K562 (cell line): ENCODE measurements around the gene HJV.
A peak's percentile ranks its signal among the peaks of the same experiment; 100 is the strongest.

Experiments
- CBX3 ChIP-seq, 2 experiments: IDR thresholded peaks; 1 replicate in 1 of 2; 2 replicates in 1 of 2; pipeline ENCODE4 v1.6.1; 2012; ENCODE audit warnings: inconsistent platforms in 2 of 2, low read length in 2 of 2, borderline replicate concordance in 1 of 2, control low read depth in 1 of 2
- CBX5 ChIP-seq: IDR thresholded peaks from 2 replicates; pipeline ENCODE4 v1.6.1; 2014; ENCODE audit warnings: low read depth, borderline replicate concordance
- RNF2 ChIP-seq: sonication (generic); IDR thresholded peaks from 2 replicates; pipeline ENCODE4 v1.6.1; 2016
- SRF ChIP-seq, 2 experiments: fragments of 250-450, 450-650 bp in 1 of 2; sonication (Bioruptor Pico) in 1 of 2; sonication (generic) in 1 of 2; formaldehyde crosslinking; IDR thresholded peaks; 2 replicates each; pipeline versions ENCODE4 v1.5.0 to v1.5.1; 2020 to 2022; ENCODE audit warnings: mild to moderate bottlenecking in 1 of 2, missing genetic modification reagents in 1 of 2
- TF ChIP-seq, protein P1 (sequence below): fragments of 450-650 bp; IDR thresholded peaks from 2 replicates; pipeline ENCODE4 v1.6.1; 2016; ENCODE audit warnings: missing biosample characterization, missing genetic modification characterization
- TF ChIP-seq, protein P2 (sequence below), 3 experiments: IDR thresholded peaks in 2 of 3; conservative IDR thresholded peaks in 1 of 3; 2 replicates each; pipeline ENCODE4 v1.5.1; 2011 to 2012; ENCODE audit warnings: low read length in 3 of 3, mild to moderate bottlenecking in 3 of 3, control low read depth in 2 of 3, improper control_type of control experiment in 1 of 3, inconsistent platforms in 1 of 3, low read depth in 1 of 3, mixed read lengths in 1 of 3, moderate library complexity in 1 of 3; ENCODE audit not compliant: insufficient read depth in 2 of 3

DNA sequence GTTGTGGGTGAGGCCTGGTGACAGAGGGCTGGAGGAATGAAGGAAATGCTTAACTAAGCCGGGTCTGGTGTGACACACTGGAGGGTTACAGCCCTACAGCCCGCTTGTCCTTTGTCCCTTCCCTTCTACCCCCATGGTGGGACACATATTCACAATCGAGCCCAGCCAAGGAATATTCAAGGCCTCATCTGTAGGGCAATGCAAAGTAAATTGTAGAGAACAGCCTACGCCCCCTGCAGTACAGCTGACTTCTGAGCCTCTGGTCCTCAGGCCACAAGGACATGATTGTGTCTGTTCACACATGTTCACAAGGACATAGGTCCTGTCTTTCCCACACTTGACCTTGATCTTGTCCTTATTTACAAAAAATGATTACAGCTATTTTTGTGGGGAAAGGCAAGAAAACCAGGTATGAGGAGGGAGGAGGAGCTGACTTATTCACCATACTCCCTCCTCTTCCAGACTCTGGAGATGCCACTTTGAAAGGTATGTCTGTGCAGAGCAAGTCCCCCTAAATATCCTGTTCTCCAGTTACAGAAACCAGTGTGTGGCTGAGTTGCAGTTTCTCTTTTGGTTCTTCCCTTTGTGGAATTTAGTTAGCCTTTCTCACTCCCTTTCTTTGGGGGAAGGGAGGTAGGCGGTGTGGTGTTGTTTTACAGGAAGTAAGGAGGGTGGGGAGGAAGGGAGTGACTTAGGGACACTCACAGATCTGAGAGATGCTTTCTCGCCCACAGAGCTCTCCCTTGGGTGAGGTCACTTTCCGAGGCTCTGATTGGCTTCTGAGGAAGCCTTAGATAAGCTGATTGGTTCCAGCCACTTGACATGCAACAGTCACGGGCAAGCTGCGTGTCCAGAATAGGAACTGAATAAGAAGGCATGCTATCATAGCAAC is 42.4 kb downstream of the HJV start:
- TF ChIP-seq CBX5, result no peak
- peak in 1 of 2 experiments; percentile 69; a peak in 1 of 4 replicates for TF ChIP-seq SRF (CRISPR knock-in tag; IDR thresholded peaks at IDR 0.05)
- peak; percentile 91 for TF ChIP-seq RNF2
- TF ChIP-seq, protein P1, sequence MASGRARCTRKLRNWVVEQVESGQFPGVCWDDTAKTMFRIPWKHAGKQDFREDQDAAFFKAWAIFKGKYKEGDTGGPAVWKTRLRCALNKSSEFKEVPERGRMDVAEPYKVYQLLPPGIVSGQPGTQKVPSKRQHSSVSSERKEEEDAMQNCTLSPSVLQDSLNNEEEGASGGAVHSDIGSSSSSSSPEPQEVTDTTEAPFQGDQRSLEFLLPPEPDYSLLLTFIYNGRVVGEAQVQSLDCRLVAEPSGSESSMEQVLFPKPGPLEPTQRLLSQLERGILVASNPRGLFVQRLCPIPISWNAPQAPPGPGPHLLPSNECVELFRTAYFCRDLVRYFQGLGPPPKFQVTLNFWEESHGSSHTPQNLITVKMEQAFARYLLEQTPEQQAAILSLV, result peak; percentile 70
- TF ChIP-seq CBX3 (IDR thresholded peaks at IDR 0.05; ENCODE audit: borderline replicate concordance in 1 of 2, low read length in 2 of 2), result peak in 1 of 2 experiments; percentile 60; a peak in 2 of 3 replicates
- TF ChIP-seq, protein P2, sequence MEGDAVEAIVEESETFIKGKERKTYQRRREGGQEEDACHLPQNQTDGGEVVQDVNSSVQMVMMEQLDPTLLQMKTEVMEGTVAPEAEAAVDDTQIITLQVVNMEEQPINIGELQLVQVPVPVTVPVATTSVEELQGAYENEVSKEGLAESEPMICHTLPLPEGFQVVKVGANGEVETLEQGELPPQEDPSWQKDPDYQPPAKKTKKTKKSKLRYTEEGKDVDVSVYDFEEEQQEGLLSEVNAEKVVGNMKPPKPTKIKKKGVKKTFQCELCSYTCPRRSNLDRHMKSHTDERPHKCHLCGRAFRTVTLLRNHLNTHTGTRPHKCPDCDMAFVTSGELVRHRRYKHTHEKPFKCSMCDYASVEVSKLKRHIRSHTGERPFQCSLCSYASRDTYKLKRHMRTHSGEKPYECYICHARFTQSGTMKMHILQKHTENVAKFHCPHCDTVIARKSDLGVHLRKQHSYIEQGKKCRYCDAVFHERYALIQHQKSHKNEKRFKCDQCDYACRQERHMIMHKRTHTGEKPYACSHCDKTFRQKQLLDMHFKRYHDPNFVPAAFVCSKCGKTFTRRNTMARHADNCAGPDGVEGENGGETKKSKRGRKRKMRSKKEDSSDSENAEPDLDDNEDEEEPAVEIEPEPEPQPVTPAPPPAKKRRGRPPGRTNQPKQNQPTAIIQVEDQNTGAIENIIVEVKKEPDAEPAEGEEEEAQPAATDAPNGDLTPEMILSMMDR (IDR thresholded peaks at IDR 0.05 in 2 of 3, conservative IDR thresholded peaks at IDR 0.05 in 1 of 3; ENCODE audit: insufficient read depth in 2 of 3, low read depth in 1 of 3, low read length in 3 of 3), result peak; percentile 53 to 69 (median 54)
